ENCODE measurements around the gene ICE2. TPM values are rescaled to one million over a fixed set of nuclear protein-coding genes. Genes with fewer than 3 reads are reported as not detected.
A peak's percentile ranks its signal among the peaks of the same experiment; 100 is the strongest.

ICE2 gene
- polyA plus RNA-seq, 4 donors = 64.2 to 97.3 (median 88.6) TPM

DNA sequence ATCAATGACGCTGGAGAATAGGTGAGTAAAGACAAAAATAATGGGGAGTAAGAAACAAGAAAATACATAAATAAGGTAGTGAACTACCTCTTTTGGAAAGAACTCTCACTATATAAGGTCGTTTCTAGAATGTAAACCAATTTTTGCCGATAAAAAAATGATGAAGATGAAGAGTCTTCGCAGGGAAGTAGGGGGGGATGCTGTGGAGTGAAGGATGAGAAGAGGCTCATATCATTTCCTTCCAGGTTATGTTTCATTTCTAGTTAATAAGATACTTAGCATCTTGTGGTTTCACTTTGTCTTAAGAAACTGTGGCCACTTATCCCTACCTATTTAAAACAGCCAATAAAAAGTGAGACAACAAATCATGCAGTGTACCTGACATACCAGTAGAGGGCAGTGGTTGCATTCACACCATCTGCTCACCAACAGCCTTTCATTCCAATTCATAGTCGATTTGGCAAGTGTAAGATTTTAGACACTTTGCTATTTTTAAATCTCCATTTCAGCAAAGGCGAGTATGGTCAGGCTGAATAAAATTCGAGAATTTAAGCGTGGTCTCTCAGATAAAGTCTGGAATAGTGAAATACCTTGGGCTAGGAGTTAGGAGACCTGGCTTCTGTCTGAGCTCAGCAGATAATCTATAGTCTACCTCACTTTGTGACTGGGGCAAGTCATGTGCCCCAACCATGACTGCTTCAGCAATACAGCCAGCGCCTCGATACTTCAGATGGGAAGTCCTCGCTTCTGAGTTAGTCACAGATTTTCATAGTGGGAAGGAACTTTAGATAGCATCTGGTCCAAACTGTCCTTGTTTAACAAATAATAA is 28.9 kb upstream of the ICE2 start:
- DNase-seq (ENCODE audit: low read depth in 4 of 4, low spot score in 3 of 4) = peak in 1 of 4 donors; percentile 26

DNA sequence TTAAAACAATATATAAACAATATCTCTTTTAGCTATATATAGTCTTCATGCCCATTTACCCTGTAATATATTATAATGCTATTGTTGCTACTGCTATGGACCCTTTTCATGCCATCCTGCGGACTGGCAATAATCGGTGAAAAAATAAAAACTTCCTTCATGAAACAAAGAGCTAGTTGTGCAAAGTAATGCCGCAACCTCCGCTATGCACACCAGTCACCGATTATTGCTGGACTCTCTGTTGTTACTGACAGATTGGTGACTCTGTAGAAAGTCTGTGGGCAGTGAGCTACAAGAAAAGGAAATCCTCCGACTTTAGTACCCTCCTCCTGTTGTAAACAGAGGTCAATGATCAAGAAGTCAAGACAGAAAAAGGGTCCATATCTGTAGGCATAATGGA is 17.9 kb upstream of the ICE2 start:
- no peak for DNase-seq (ENCODE audit: low read depth in 4 of 4, low spot score in 3 of 4)

GRCh38 chr15:60494108-60494507 is 15.2 kb upstream of the ICE2 start:
- no peak for DNase-seq (ENCODE audit: low read depth in 4 of 4, low spot score in 3 of 4)

DNA sequence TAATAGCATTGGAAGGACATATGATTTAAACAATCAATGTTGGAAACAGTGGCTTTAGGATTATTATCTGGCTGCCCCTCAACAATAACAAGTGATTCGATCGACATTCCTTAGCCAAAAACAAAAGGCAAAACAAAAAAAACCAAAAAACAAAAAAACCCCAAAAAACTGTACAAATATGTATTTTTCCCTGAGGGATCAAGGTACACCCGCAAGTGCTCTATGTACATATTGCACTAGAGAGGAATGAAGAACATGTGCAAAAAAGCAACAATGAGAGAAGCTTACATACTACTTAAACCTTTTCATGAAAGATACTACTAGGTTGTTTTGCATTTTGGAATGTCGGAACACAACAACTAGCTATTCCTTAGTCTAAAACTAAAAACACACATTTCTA is 14.2 kb upstream of the ICE2 start:
- no peak for DNase-seq (ENCODE audit: low read depth in 4 of 4, low spot score in 3 of 4)

DNA sequence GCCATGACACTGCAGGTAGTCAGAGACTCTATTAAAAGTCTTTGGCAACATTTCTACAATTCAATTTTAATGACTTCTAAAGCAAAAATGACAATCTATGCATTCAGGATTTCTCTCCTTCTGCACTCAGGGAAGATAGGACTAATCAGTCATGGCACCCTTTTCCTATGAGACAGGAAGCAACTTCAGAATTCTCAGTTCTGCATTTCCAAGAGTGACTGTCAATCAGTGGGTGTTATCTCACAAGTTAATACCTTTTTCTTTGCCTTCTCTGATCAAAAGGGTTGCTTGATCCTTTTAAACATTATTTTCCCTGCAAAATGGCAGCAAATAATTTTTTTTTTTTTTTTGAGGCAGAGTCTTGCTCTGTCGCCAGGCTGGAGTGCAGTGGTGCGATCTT is 7.8 kb upstream of the ICE2 start:
- DNase-seq (ENCODE audit: low read depth in 4 of 4, low spot score in 3 of 4) = no peak

DNA sequence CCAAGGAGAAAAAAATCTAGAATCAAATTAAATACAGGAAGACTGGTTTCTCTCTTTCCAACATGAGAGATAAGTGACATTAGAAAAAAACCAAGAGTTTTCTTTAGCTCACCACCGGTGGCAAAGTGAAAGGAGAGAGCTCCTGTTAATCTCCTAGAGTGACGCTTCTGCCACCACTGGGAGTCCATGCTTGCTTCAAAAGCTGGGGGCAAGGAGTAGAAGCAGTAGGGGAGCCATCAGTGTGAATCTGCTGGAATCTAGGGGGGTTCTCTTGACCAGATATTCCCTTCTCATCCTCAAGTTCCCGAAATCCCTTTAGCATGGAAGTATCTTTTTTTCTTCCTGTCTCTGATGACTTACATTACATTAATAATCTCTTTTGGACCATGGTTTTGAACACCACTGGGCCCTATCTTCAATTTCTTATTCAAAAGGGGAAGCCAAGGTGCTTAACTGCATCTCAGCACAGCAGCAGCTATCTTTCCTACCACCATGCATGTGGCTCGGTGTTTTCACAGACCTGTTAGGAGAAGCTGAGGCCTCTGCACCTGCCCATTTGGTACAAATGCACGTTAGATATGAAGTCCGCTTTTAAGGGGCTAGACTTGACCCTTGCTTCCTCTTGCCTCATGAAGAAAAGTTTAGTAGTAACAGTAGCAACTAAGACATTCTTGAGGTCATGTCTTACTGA is 6.6 kb upstream of the ICE2 start:
- no peak for DNase-seq (ENCODE audit: low read depth in 4 of 4, low spot score in 3 of 4)

DNA sequence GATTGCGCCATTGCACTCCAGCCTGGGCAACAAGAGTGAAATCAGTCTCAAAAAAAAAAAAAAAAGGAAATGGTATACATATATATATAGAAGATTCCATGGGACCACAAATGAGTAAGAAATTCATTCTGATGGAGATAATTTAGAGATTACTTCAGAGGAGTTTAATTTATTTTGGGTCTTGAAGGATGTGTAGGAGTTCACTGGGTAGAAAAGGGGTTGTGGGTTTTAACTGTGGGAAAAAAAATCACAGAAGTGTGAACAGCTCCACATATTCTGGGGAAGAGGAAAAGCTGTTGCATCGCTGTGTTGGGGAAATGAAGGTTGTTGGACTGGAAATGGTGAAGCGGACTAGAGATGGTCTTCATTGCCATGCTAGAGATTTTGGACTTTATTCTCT is 4.1 kb upstream of the ICE2 start:
- no peak for DNase-seq (ENCODE audit: low read depth in 4 of 4, low spot score in 3 of 4)

DNA sequence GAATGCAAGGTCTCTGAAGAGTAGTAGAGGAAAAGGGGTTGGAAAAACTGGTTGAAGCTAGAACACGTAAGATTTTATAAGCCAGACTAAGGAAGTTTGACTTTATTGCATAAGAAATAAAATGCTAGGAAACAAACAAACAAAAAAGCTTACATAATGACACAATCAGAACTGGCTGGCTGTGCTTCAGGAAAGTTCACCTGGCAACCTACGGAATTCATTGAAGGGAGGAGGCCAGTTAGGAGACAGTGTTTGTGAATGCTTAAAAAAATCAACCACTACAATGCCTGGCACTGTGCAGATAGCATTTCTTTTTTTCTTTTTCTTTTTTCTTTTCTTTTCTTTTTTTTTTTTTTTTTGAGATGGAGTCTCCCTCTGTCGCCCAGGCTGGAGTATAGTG is 1.9 kb upstream of the ICE2 start:
- DNase-seq (ENCODE audit: low read depth in 4 of 4, low spot score in 3 of 4) = no peak

GRCh38 chr15:60480149-60480548 is 1.2 kb upstream of the ICE2 start:
- DNase-seq (ENCODE audit: low read depth in 4 of 4, low spot score in 3 of 4) = no peak

DNA sequence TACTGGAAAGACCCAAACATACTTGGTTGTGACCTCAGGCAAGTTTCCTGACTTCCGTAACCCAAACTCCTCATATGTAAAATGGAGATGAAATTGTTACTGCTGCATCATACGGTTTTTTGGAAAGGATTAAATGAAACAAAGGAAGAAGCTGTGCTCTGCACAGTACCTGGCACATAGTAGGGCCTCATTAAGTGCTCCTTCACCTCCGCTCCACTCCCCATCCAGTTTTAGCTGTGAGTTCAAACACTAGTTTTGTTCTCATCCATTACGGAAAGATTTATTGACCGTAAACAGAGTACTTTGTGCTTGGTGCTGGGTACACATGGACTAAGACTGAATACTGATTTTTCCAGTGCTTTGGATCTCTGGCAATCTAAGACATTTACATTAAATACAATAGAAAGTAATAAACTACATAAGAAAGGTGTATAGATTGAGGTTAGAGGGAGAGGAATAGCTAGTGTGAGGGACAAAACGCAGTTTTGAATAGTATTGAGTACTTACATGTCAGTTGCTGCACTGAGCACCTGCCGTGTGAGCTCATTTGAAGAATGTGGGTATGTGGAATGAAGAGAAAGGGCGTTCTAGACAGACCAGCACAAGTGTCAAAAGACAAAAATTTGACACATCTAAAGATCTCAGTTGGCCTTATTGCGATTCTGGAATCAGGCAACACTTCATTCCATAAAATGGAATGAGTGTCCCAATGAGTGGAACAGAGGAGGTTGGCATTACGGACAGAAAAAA is 594 bp upstream of the ICE2 start:
- peak in 1 of 4 donors; percentile 6 for DNase-seq (ENCODE audit: low read depth in 4 of 4, low spot score in 3 of 4)

DNA sequence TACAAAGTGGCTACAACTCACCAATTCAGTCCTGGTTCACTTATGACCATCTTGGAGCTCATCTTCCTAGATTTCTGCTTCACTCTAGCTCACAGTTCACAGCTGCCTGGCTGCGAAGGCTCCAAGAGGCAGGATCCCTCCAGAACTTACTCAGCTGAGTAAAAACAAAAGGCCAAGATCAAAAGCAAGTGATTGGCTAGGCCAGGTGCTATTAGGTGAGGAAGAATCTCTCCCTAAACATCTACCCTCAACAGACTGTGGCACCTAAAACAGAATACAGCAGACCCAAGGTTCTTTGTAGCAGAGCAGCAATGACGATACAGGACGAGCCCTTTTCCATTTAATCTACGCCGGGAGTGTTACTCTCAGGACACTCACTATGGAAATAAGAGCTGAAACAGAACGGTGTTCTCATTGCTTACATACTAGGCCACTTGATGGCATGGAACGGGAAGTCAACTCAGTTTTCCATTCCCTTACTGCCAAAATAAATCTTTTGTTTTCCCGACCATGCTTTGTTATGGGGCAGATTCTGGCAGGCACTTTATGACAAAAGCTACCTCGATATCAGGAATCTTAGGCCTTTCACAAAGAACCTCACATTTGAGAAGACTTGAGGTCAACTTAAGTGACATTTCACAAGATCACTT is 901 bp downstream of the ICE2 start:
- DNase-seq (ENCODE audit: low read depth in 4 of 4, low spot score in 3 of 4) = peak in 3 of 4 donors; percentile 12 to 24 (median 22)

DNA sequence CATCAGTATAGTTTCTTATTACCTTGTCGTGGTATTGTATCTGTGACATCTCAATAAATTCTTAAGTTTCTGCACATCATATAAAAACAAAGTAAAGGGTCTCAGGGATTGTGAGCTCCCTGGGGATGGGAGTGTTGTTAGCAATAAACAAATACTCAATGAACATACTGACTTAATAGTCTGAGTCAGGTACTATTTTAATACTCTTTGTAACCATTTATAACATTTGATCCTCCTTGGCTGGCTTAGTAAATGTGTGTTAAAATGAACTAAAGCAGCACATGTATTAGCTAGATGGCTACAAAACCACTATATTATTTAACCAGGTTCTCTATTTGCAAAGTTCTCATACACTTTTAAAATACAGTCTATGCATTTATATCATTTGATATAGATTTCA is 1.8 kb downstream of the ICE2 start:
- DNase-seq (ENCODE audit: low read depth in 4 of 4, low spot score in 3 of 4) = no peak

DNA sequence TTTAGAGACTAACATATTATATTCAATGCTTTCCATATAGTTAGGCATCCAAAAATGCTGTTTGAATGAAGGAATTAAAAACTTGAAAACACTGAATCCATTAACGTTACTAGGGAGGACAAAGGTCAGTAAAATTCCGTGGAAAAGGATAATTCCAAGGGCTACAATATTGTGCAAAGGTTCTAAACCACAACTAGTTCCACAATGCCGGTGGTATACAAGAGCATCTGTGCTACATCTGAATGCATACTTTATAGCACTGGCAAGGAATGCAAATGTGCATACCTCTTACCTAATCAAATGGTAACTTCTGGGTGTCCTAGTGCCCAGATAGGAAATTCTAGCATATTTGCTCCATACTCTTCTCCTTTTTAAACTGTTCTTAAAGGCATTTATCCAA is 2.2 kb downstream of the ICE2 start:
- DNase-seq (ENCODE audit: low read depth in 4 of 4, low spot score in 3 of 4) = no peak

- no peak for DNase-seq (ENCODE audit: low read depth in 4 of 4, low spot score in 3 of 4)
These were observed 5.8 kb downstream of the ICE2 start for GRCh38 chr15:60473135-60473534.

GRCh38 chr15:60471314-60471713 is 7.6 kb downstream of the ICE2 start:
- DNase-seq (ENCODE audit: low read depth in 4 of 4, low spot score in 3 of 4) = no peak

DNA sequence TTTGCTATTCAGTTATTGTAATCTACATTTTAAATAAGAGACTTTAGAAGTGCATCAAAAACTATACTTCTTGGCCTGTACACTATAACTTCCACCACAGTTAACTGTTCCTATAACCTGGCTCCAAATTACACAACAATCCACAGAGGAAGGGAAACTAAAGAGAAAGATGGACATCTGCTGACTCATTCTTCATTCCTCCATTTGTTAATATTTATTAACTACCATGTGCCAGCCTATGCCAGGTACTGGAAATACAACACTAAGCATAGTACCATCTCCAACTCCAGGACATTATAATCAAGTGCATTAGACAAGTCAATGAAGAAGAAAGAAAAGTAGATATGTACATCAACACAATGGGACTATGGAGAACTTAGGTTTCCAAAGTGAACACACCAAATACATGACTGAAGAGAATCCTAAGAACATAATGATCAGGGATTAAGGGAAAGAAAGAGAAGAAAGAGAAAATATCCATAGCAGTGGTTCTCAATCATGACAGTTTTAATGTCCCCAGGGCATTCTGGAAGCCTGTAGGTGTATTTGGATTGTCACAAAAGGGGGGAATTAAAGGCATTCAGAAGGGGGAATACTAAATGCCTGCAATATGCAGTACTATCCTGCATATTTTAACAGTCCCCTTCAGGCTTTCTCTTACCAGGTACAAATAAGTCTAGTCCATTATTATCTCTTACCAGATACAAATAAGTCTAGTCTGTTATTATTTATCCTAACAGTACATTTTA is 8.9 kb downstream of the ICE2 start:
- no peak for DNase-seq (ENCODE audit: low read depth in 4 of 4, low spot score in 3 of 4)

DNA sequence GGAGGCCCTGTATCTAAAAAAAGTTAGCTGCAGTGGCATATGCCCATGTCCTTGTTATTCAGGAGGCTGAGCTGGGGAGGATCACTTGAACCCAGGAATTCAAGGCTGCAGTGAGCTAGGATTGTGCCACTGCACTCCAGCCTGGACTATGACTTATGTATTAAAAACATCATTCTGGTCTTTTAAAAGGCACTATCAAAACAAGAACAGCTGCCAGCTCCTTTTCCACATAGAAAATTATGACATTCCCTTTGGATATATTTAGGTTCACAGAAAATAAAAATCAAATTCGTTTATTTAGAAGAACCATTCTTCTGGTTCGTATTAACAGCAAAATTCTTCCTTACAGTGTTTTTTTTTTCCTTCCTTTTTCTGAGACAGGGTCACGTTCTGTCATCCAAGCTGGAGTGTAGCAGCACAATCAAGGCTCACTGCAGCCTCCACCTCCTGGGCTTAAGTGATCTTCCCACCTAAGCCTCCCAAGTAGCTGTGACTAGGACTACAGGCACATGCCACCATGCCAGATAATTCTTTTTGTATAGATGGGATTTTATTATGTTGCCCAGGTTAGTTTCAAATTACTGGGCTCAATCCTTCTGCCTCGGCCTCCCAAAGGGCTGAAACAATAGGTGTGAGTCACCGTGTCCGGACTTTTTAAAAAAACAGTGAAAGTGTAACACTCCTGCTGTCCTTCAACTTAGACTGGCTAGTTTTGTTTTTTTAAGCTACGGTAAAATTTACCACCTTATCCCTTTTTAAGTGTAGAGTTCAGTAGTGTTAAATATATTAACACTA is 13.9 kb downstream of the ICE2 start:
- no peak for DNase-seq (ENCODE audit: low read depth in 4 of 4, low spot score in 3 of 4)

- DNase-seq (ENCODE audit: low read depth in 4 of 4, low spot score in 3 of 4) = no peak
These were observed 16.9 kb downstream of the ICE2 start for GRCh38 chr15:60462027-60462426.

GRCh38 chr15:60460931-60461330 is 18.0 kb downstream of the ICE2 start:
- DNase-seq (ENCODE audit: low read depth in 4 of 4, low spot score in 3 of 4) = no peak

DNA sequence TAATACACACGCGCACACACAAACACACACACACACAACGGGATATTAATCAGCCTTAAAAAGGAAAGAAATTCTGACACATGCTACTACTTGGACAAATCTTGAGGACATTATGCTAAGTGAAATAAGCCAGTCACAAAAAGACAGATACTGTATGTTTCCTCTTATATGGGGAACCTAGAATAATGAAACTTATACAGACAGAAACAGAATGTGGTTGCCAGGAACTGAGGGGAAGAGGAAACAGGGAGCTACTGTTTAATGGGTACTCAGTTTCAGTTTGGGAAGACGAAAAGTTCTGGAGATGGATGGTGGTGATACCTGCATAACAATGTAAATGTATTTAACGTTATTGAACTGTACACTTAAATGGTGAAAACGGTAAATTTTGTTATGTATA is 20.2 kb downstream of the ICE2 start:
- DNase-seq (ENCODE audit: low read depth in 4 of 4, low spot score in 3 of 4) = no peak
